ENCODE results near the gene ZBTB7C.

DNA sequence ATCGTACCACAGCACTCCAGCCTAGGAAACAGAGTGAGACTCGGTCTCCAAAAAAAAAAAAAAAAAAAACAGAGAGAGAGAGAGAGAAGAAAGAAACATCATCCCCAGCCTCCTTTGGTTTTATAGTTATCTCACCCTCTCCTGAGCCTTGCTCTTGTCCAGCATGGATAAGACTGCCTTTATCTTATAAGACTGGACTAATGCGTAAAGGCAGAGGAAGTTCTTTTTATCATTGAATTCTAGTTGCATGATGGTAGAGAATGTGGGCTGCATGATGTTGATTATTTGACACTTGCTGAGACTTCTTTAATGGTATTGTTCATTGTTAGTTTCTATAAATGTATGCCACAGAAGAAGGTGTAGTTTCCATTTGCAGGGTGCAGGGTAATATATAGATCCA, 124.4 kb downstream of the ZBTB7C start:
- TF ChIP-seq, protein P1, sequence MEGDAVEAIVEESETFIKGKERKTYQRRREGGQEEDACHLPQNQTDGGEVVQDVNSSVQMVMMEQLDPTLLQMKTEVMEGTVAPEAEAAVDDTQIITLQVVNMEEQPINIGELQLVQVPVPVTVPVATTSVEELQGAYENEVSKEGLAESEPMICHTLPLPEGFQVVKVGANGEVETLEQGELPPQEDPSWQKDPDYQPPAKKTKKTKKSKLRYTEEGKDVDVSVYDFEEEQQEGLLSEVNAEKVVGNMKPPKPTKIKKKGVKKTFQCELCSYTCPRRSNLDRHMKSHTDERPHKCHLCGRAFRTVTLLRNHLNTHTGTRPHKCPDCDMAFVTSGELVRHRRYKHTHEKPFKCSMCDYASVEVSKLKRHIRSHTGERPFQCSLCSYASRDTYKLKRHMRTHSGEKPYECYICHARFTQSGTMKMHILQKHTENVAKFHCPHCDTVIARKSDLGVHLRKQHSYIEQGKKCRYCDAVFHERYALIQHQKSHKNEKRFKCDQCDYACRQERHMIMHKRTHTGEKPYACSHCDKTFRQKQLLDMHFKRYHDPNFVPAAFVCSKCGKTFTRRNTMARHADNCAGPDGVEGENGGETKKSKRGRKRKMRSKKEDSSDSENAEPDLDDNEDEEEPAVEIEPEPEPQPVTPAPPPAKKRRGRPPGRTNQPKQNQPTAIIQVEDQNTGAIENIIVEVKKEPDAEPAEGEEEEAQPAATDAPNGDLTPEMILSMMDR (IDR thresholded peaks at IDR 0.05), result no peak
- TF ChIP-seq EZH2 (IDR thresholded peaks at IDR 0.05; ENCODE audit: borderline replicate concordance, insufficient read depth, low read depth, low read length, poor library complexity, severe bottlenecking), result no peak

All from B cell (primary cell).